CD4-positive, alpha-beta T cell treated with Interleukin-21 for 1 hour (primary cell): ENCODE data around the gene ZNF799.
"Not testable (repeated sequence)": the region's sequence is repeated elsewhere in the genome, so short reads cannot be mapped to it uniquely, and the experiment has no call there.

Experiments
- DNase-seq: peaks from one replicate; pipeline ENCODE4 v3.0.0-alpha.2; 2020

ZNF799 gene

GRCh38 chr19:12400633-12401502, at the start of gene ZNF799:
ZNF799 (minus strand) TSS chr19:12401271; CDS start chr19:12401070, 201 bp downstream.
- DNase-seq, result peak; percentile 85

- DNase-seq, result no peak
Measured at GRCh38 chr19:12450844-12451243, 49.8 kb upstream of the ZNF799 start.

- DNase-seq, result no peak
Measured at GRCh38 chr19:12448808-12449207, 47.7 kb upstream of the ZNF799 start.

- DNase-seq, result peak; percentile 99
Measured at GRCh38 chr19:12440541-12441316, 39.7 kb upstream of the ZNF799 start, which contains the start of gene ZNF443. ZNF443 (minus strand) TSS chr19:12441021; CDS start chr19:12440914, 107 bp downstream.

GRCh38 chr19:12439686-12440540, 38.8 kb upstream of the ZNF799 start:
- DNase-seq, result peak; percentile 43

GRCh38 chr19:12430726-12431299, 29.7 kb upstream of the ZNF799 start:
- not testable (repeated sequence) for DNase-seq

GRCh38 chr19:12425888-12426274, 24.8 kb upstream of the ZNF799 start:
- DNase-seq, result no peak

GRCh38 chr19:12425236-12425887, 24.3 kb upstream of the ZNF799 start:
- no peak for DNase-seq

- not testable (repeated sequence) for DNase-seq
Measured at GRCh38 chr19:12417273-12417672, 16.2 kb upstream of the ZNF799 start.

GRCh38 chr19:12411893-12412292, 10.8 kb upstream of the ZNF799 start:
- DNase-seq, result no peak

- peak; percentile 8 for DNase-seq
Measured at GRCh38 chr19:12399901-12400632, 1.0 kb downstream of the ZNF799 start.

- not testable (repeated sequence) for DNase-seq
Measured at GRCh38 chr19:12391148-12391547, 9.9 kb downstream of the ZNF799 start.

- not testable (repeated sequence) for DNase-seq
Measured at GRCh38 chr19:12386365-12386764, 14.7 kb downstream of the ZNF799 start.

- DNase-seq, result no peak
Measured at GRCh38 chr19:12380444-12380737, 20.7 kb downstream of the ZNF799 start.

GRCh38 chr19:12379732-12380443, 21.2 kb downstream of the ZNF799 start:
- DNase-seq, result no peak

- DNase-seq, result no peak
Measured at GRCh38 chr19:12374026-12374425, 27.0 kb downstream of the ZNF799 start.

- DNase-seq, result peak; percentile 85
Measured at GRCh38 chr19:12365236-12366162, 35.6 kb downstream of the ZNF799 start, which contains the start of gene ZNF442. ZNF442 (minus strand) TSS chr19:12365683; CDS start chr19:12363631, 2,052 bp downstream.

- peak; percentile 1 for DNase-seq
Measured at GRCh38 chr19:12364391-12365235, 36.5 kb downstream of the ZNF799 start.
